ENCODE data around the gene FUT8. TPM values are rescaled to one million over a fixed set of nuclear protein-coding genes. Genes with fewer than 3 reads are reported as not detected.

The FUT8 gene
- total and polyA plus RNA-seq, 2 donors (not counting 1 experiment from before 2014, with no cell fraction given) = 13.2 to 91.8 TPM

DNA sequence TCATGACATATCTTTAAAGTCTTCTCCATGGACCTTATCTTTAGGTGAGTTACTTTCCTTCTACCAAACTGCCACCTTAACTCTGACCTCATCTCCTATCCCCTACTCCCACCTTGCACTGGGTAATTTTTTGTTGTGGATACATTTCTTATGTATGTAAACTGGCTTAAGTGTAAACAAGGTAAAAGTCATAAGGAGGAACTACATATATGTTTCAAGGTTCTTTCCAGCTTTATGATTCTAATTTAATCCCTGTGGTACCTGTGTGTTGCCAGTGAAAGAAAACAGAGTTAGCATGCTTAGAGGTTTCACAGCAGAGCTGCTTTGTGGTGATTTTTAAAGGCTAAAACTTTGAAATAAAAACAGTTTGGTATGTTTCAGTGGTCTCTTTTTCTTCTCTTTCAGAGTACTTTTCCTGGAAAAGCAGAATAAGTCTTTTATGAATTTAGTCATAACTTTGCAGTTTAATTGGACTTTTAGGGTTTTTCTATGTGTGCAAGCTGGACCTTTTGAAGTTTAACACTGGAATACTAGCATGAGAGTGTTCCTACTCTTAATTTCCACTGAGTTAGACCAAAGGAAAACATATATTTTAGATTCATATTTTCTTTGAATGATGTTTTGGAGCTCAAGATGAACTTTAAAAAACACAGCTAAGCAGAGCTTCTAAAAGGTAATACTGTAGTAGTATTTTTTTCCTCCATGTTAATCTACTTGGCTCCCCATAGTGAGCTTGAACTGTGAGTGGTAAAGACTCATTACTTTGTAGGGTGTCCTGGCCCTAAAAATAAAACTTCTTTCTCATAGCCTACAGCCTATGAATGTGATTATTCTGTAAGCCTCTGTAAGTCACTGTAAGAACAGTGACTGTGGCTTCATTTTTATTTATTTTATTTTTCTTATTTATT is 105.4 kb downstream of the FUT8 start:
- Mint-ChIP-seq H3K27me3 (no peaks in the 10 kb centered on the region), H3K27ac (peak overlapping the region; percentile 43), H3K9me3 (ENCODE audit: insufficient read depth) (no peaks in the 10 kb centered on the region), H3K4me1 (peaks cover 47% of the 10 kb centered on the region), H3K4me3 (no peak overlapping the region)
- Histone ChIP-seq H3K36me3 (replicated peaks in 1 of 2; ENCODE audit: control extremely low read depth in 1 of 2, control insufficient read depth in 1 of 2, extremely low read depth in 1 of 2, insufficient read depth in 2 of 2, low read length in 1 of 2) (no peaks in the 10 kb centered on the region), H3K4me2 (replicated peaks; ENCODE audit: low read depth, low read length, poor library complexity, severe bottlenecking) (no peak overlapping the region), H3K9ac (ENCODE audit: low read length) (no peak overlapping the region), H3K27me3 (replicated peaks in 1 of 4; ENCODE audit: control extremely low read depth in 1 of 4, control insufficient read depth in 3 of 4, insufficient read depth in 4 of 4, low read length in 3 of 4) (no peaks in the 10 kb centered on the region), H3K79me2 (ENCODE audit: control insufficient read depth, insufficient read depth, low read length) (peaks cover 40% of the 10 kb centered on the region), H3K4me1 (ENCODE audit: control insufficient read depth in 2 of 2, insufficient read depth in 2 of 2, low read length in 2 of 2) (peaks cover 0 to 6% of the 10 kb centered on the region in 2 donors), H3K27ac (ENCODE audit: low read length in 2 of 2) (peak overlapping the region in 1 of 2 donors; percentile 32), H4K20me1 (ENCODE audit: control insufficient read depth, insufficient read depth, low read length, poor library complexity, severe bottlenecking) (peaks cover 10% of the 10 kb centered on the region), H3K9me3 (ENCODE audit: control extremely low read depth in 1 of 3, control insufficient read depth in 2 of 3, insufficient read depth in 1 of 3, low read length in 2 of 3) (peaks cover 0 to 2% (median 0%) of the 10 kb centered on the region in 3 donors), H3K4me3 (ENCODE audit: control extremely low read depth in 1 of 5, extremely low read depth in 1 of 5, insufficient read depth in 1 of 5, low read depth in 2 of 5, low read length in 4 of 5) (no peak overlapping the region), H2AFZ (ENCODE audit: insufficient read depth, low read depth, low read length, poor library complexity, severe bottlenecking) (no peak overlapping the region)
- DNase-seq (no peak), ATAC-seq (ENCODE audit: low read depth) (no peak)
- intact Hi-C loops (cut with micrococcal nuclease) = no loop called here
- ChIA-PET POLR2A (interaction anchor here (0.7 kb wide), 1 partner anchor 16 kb away, joined by 3 read pairs; no protein-coding TSS in a partner anchor), CTCF (no interaction called here)
- TF ChIP-seq, protein P1, sequence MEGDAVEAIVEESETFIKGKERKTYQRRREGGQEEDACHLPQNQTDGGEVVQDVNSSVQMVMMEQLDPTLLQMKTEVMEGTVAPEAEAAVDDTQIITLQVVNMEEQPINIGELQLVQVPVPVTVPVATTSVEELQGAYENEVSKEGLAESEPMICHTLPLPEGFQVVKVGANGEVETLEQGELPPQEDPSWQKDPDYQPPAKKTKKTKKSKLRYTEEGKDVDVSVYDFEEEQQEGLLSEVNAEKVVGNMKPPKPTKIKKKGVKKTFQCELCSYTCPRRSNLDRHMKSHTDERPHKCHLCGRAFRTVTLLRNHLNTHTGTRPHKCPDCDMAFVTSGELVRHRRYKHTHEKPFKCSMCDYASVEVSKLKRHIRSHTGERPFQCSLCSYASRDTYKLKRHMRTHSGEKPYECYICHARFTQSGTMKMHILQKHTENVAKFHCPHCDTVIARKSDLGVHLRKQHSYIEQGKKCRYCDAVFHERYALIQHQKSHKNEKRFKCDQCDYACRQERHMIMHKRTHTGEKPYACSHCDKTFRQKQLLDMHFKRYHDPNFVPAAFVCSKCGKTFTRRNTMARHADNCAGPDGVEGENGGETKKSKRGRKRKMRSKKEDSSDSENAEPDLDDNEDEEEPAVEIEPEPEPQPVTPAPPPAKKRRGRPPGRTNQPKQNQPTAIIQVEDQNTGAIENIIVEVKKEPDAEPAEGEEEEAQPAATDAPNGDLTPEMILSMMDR (IDR thresholded peaks at IDR 0.05) = no peak
- TF ChIP-seq EZH2 (IDR thresholded peaks at IDR 0.05; ENCODE audit: borderline replicate concordance, insufficient read depth, low read depth, low read length, poor library complexity, severe bottlenecking) = no peak

DNA sequence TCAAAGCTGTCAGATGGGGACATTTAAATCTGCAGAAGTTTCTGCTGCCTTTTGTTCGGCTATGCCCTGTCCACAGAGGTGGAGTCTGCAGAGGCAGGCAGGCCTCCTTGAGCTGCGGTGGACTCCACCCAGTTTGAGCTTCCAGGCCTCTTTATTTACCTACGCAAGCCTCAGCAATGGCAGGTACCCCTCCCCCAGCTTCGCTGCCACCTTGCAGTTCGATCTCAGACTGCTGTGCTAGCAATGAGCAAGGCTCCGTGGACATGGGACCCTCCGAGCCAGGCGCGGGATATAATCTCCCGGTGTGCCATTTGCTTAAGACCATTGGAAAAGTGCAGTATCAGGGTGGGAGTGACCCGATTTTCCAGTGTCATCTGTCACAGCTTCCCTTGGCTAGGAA is 115.5 kb downstream of the FUT8 start:
- Histone ChIP-seq H3K79me2 (ENCODE audit: control insufficient read depth, insufficient read depth, low read length) (peaks cover 66% of the 10 kb centered on the region), H3K4me3 (ENCODE audit: control extremely low read depth in 1 of 5, extremely low read depth in 1 of 5, insufficient read depth in 1 of 5, low read depth in 2 of 5, low read length in 4 of 5) (no peak overlapping the region), H3K27ac (ENCODE audit: low read length in 2 of 2) (no peak overlapping the region), H3K4me1 (ENCODE audit: control insufficient read depth in 2 of 2, insufficient read depth in 2 of 2, low read length in 2 of 2) (peaks cover 25 to 30% of the 10 kb centered on the region in 2 donors), H3K9me3 (ENCODE audit: control extremely low read depth in 1 of 3, control insufficient read depth in 2 of 3, insufficient read depth in 1 of 3, low read length in 2 of 3) (peaks cover 0 to 14% (median 0%) of the 10 kb centered on the region in 3 donors), H3K36me3 (replicated peaks in 1 of 2; ENCODE audit: control extremely low read depth in 1 of 2, control insufficient read depth in 1 of 2, extremely low read depth in 1 of 2, insufficient read depth in 2 of 2, low read length in 1 of 2) (no peaks in the 10 kb centered on the region), H3K9ac (ENCODE audit: low read length) (no peak overlapping the region), H3K4me2 (replicated peaks; ENCODE audit: low read depth, low read length, poor library complexity, severe bottlenecking) (no peak overlapping the region), H4K20me1 (ENCODE audit: control insufficient read depth, insufficient read depth, low read length, poor library complexity, severe bottlenecking) (peaks cover 20% of the 10 kb centered on the region), H2AFZ (ENCODE audit: insufficient read depth, low read depth, low read length, poor library complexity, severe bottlenecking) (no peak overlapping the region), H3K27me3 (replicated peaks in 1 of 4; ENCODE audit: control extremely low read depth in 1 of 4, control insufficient read depth in 3 of 4, insufficient read depth in 4 of 4, low read length in 3 of 4) (no peaks in the 10 kb centered on the region)
- Mint-ChIP-seq H3K4me1 (peaks cover 46% of the 10 kb centered on the region), H3K27me3 (no peaks in the 10 kb centered on the region), H3K4me3 (no peak overlapping the region), H3K27ac (no peak overlapping the region), H3K9me3 (ENCODE audit: insufficient read depth) (peaks cover 3% of the 10 kb centered on the region)
- TF ChIP-seq, protein P1 (IDR thresholded peaks at IDR 0.05) = no peak
- TF ChIP-seq EZH2 (IDR thresholded peaks at IDR 0.05; ENCODE audit: borderline replicate concordance, insufficient read depth, low read depth, low read length, poor library complexity, severe bottlenecking) = no peak
- CTCF ChIA-PET = interaction anchor here (0.6 kb wide), 1 partner anchor 26 kb away, joined by 3 read pairs; no protein-coding TSS in a partner anchor
- POLR2A ChIA-PET = no interaction called here
- ATAC-seq (ENCODE audit: low read depth) (no peak), DNase-seq (no peak)
- WGBS (ENCODE audit: insufficient coverage) = 99% methylated on average over 11 of the region's 11 CpGs
- intact Hi-C loops (cut with micrococcal nuclease) = no loop called here
